Iris pigment epithelial cell (primary cell): ENCODE results near the gene DISC1.
"Not testable (repeated sequence)": the region's sequence is repeated elsewhere in the genome, so short reads cannot be mapped to it uniquely, and the experiment has no call there.

ENCODE experiments used
- DNase-seq: peaks from one replicate; pipeline ENCODE4 v3.0.0-alpha.2; 2011; ENCODE audit warnings: low read depth

The DISC1 gene

GRCh38 chr1:231731268-231731667, 104.7 kb downstream of the DISC1 start:
- no peak for DNase-seq

DNA sequence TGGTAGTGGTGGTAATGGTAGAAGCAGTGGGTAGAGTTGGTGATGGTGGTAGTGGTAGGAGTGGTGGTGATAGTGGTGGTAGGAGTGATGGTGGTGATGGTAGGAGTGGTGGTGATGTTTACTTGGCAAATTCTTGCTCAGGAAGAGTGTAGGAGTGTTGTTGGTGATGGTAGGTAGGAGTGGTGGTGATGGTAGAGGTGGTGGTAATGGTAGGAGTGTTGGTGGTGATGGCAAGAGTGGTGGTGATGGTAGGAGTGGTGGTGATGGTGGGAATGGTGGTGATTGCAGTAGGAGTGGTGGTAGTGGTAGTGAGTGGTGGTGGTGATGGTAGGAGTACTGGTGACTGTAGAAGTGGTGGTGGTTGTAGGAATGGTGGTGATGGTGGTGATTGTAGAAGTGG, 106.5 kb downstream of the DISC1 start:
- DNase-seq = no peak

GRCh38 chr1:231733672-231734071, 107.1 kb downstream of the DISC1 start:
- DNase-seq = no peak

DNA sequence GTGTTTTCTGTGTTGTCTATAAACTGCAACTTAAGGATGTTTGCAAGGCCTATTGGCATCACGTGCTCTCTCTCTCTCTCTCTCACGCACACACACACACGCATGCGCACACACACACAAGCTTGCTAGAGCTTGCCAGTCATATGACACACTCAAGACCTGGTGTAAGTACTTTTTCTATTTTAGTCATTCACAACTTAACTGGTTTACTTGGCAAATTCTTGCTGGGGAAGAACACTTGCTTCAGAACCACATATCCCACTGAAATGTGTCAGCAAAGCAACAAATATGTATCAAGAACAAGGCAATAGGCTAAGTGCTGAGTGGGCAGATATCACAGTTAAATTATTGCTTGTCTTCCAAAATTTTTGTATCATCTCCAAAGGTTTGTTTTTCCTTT, 107.8 kb downstream of the DISC1 start:
- DNase-seq = no peak

GRCh38 chr1:231735411-231735810, 108.8 kb downstream of the DISC1 start:
- no peak for DNase-seq

- no peak for DNase-seq
Measured at GRCh38 chr1:231735941-231736340, 109.4 kb downstream of the DISC1 start.

DNA sequence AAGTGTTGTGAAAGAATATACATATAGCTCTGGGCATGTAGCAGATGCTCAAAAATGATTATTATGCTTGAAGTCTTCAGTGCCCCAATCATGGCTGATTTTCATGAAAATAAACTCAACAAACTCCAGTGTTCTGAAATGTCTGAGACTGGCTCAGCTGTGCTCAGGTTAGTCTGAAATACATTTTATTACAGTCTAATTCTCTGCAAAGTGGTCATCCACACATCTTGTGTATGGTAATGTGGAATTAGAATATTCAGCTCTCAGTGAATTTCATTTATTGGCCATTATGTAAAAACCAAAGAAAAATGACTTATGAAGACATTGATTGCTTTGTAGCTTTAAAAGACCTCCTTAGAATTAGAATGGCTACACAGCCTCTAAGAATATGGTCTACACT, 109.9 kb downstream of the DISC1 start:
- no peak for DNase-seq

- no peak for DNase-seq
Measured at GRCh38 chr1:231738554-231738953, 112.0 kb downstream of the DISC1 start.

GRCh38 chr1:231743966-231744365, 117.4 kb downstream of the DISC1 start:
- no peak for DNase-seq

DNA sequence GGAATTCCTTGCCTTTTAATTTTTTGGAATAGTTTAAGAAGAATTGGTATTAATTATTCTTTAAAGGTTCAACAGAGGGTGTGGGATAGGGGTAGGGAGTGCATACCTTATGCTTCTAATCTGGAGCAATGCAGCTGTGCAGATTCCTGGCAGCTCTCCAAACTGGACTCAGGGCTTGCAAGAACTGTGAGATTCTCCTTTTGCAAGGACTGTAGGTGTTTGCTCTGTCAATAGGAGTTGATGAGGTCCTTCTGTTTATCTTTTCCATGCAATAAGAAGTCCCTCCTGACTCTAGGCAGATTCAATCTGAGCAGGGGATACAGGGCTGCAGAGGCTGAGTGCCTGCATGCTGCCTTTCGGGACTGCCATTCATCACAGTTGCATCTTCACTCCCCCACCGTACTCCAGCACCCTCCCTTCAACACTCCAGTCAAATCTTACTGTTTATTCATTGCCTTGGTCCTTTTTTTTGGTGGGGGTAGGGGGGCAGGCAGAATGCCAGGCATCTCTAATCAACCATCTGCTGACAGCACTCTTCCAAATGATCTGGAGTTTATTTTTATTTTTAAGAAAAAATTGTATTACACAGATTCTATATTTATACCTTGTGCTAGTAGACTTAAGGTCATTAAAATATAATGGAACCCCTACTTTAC, 122.3 kb downstream of the DISC1 start:
- peak; percentile 16 for DNase-seq

GRCh38 chr1:231750296-231750695, 123.7 kb downstream of the DISC1 start:
- no peak for DNase-seq

GRCh38 chr1:231750818-231751362, 124.3 kb downstream of the DISC1 start:
- DNase-seq = no peak

- DNase-seq = no peak
Measured at GRCh38 chr1:231751415-231751814, 124.8 kb downstream of the DISC1 start.

DNA sequence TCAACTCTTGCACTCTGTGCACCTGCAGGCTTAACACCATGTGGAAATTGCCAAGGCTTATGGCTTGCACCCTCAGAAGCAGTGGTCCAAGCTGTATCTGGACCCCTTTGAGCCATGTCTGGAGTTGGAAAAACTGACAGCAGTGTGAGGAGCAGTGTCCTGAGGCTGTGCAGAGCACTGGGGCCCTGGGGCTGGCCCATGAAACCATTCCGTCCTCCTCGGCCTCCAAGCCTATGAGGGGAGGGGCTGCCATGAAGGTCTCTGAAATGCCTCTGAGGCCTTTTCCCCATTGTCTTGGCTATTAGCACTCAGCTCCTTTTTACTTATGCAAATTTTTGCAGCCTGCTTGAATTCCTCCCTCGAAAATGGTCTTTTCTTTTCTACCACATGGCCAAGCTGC, 126.7 kb downstream of the DISC1 start:
- DNase-seq = no peak

DNA sequence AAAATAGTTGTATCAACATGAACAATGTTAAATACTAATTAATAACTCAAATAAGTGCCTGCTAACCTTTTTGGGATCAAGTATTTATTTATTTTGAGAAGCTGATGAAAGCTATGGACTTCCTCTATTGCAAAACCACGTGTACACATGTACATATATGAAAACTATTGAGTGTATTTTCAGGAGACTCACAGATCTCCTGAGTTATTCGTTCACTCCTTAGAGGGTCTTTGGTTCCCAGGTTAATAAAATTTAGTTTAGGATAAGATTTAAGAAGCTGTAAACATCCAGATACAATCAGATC, 130.5 kb downstream of the DISC1 start:
- no peak for DNase-seq

DNA sequence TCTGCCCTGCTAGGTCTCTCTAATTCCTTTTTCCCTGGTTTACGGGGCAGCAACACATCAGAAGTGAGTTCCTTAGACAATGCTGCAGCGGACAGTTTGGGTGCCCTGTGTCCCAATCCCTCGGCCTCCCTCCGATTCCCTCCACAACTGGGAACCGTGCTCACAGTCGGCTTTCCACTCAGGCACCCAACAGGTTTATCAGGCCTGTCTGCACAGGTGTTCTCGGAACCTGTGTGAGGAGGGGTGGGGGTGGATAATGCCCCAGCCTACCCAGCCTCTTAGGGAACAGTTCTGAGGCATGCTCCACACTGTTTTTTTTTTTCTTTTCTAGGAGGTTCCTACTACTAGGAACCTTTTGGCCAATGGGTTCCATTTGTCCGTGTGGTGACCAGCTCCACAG, 131.2 kb downstream of the DISC1 start:
- DNase-seq = no peak

- no peak for DNase-seq
Measured at GRCh38 chr1:231761252-231761651, 134.7 kb downstream of the DISC1 start.

DNA sequence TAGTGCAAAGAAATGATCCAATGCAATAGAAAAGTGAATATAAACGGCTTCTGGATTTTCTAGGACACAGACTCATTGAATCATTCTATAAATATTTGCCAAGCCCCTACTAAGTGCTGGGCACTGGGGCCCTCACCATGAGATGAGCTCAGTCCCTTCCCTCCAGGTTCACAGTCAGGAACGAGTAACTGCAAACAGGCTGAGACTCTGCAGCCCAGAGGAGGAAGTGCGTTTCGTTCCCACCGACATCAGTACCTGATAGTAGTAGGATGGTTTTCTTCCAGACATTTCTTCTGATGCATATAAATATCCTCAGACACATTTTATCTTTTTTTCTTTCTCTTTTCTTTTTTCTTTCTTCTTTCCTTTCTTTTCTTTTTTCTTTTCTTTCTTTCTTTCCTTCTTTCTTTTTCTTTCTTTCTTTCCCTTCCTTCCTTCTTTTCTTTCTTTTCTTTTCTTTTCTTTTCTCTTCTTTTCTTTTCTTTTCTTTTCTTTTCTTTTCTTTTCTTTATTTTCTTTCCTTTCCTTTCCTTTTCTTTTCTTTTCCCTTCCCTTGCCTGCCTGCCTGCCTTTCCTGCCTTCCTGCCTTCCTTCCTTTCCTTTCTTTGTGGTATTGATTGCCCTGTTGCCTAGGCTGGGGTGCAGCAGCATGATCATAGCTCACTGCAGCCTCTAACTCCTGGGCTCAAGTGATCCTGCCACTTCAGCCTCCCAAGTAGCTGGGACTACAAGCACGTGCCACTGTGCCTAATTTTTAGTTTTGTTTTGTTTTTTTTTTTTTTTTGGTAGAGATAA, 135.4 kb downstream of the DISC1 start:
- DNase-seq = no peak

- DNase-seq = no peak
Measured at GRCh38 chr1:231763456-231763855, 136.9 kb downstream of the DISC1 start.

- DNase-seq = not testable (repeated sequence)
Measured at GRCh38 chr1:231765825-231766224, 139.2 kb downstream of the DISC1 start.

GRCh38 chr1:231767471-231767870, 140.9 kb downstream of the DISC1 start:
- DNase-seq = no peak

GRCh38 chr1:231768416-231768815, 141.8 kb downstream of the DISC1 start:
- DNase-seq = no peak

- DNase-seq = no peak
Measured at GRCh38 chr1:231770506-231771175, 144.1 kb downstream of the DISC1 start.
